PFSK-1 (cell line): ENCODE data around the gene LILRB5.

Experiments used
- REST ChIP-seq, 2 experiments: IDR thresholded peaks; 2 replicates each; pipeline versions ENCODE4 v1.6.1 to v1.8.0; 2011 to 2012; ENCODE audit warnings: low read depth in 2 of 2, low read length in 2 of 2, control low read depth in 1 of 2, inconsistent platforms in 1 of 2, mild to moderate bottlenecking in 1 of 2, moderate library complexity in 1 of 2; ENCODE audit not compliant: insufficient read depth in 1 of 2
- TAF1 ChIP-seq: IDR thresholded peaks from 2 replicates; pipeline ENCODE4 v1.6.1; 2012; ENCODE audit warnings: low read length, control low read depth, borderline replicate concordance; ENCODE audit not compliant: insufficient read depth

GRCh38 chr19:54207676-54207982 lies 49.4 kb downstream of the LILRB5 start:
- TF ChIP-seq TAF1 (no peak), REST (IDR thresholded peaks at IDR 0.05; ENCODE audit: insufficient read depth in 1 of 2, low read depth in 2 of 2, low read length in 2 of 2) (no peak)
